Prostate gland (tissue), 2 donors: Measurements from ENCODE around the gene KDM4C. TPM values are rescaled to one million over a fixed set of nuclear protein-coding genes. Genes with fewer than 3 reads are reported as not detected.

ENCODE experiments used
- DNase-seq: peaks from one replicate; pipeline ENCODE4 v3.0.0-alpha.2; 2019; ENCODE audit warnings: low spot score
- H3K27ac ChIP-seq, 2 donors: fragments of 200-600 bp; sonication (generic); 2 replicates each; pipeline ENCODE4 v1.5.1; 2017 to 2019
- H3K27me3 ChIP-seq: fragments of 200-600 bp; sonication (generic); replicated peaks from 2 replicates; pipeline ENCODE4 v1.5.1; 2019; ENCODE audit not compliant: insufficient read depth
- H3K36me3 ChIP-seq, 2 donors: fragments of 200-600 bp; sonication (generic); 1 replicate in 1 of 2; 2 replicates in 1 of 2; pipeline versions ENCODE4 v1.5.1 to v1.8.1; 2017 to 2019
- H3K4me1 ChIP-seq: fragments of 200-600 bp; sonication (generic); replicated peaks from 2 replicates; pipeline ENCODE4 v1.5.1; 2019
- H3K4me3 ChIP-seq, 2 donors: fragments of 200-600 bp; sonication (generic); 2 replicates each; pipeline ENCODE4 v1.5.1; 2017 to 2019
- H3K9me3 ChIP-seq: fragments of 200-600 bp; sonication (generic); 2 replicates; pipeline ENCODE4 v1.5.1; 2017
- POLR2A ChIP-seq: fragments of 450-650 bp; IDR thresholded peaks from one replicate; pipeline ENCODE4 v1.6.1; 2016; ENCODE audit warnings: antibody characterized with exemption, mild to moderate bottlenecking
- POLR2AphosphoS5 ChIP-seq: sonication (generic); formaldehyde crosslinking; IDR thresholded peaks from one replicate; pipeline ENCODE4 v1.6.1; 2017; ENCODE audit warnings: antibody characterized with exemption
- WGBS: methylation state at CpG from one replicate; pipeline ENCODE4 v1.1.5; 2018; 5-methylcytosine and 5-hydroxymethylcytosine counted together
- intact Hi-C: fragments of 100-400 bp; cut with DNase I; formaldehyde crosslinking; loops from one replicate; pipeline ENCODE4 v1.14.2; 2022
- total RNA-seq, 2 donors: library from RNA; depleted of rRNA; stranded (reverse); fragments of >200 nt; gene quantifications; one replicate each; pipeline ENCODE4 v1.1.0, GENCODE V29; 2016
- TF ChIP-seq, protein P1 (sequence below), 4 experiments: fragments of 200-600 bp in 2 of 4; fragments of 450-650 bp in 2 of 4; sonication (generic) in 2 of 4; IDR thresholded peaks; 1 replicate in 3 of 4; 2 replicates in 1 of 4; pipeline ENCODE4 v1.5.1; 2016 to 2019; ENCODE audit warnings: antibody characterized with exemption in 4 of 4, mild to moderate bottlenecking in 2 of 4, moderate library complexity in 2 of 4

Gene KDM4C
- total RNA-seq, 2 donors from 2014 or later, result 18.1 to 27.7 TPM

DNA sequence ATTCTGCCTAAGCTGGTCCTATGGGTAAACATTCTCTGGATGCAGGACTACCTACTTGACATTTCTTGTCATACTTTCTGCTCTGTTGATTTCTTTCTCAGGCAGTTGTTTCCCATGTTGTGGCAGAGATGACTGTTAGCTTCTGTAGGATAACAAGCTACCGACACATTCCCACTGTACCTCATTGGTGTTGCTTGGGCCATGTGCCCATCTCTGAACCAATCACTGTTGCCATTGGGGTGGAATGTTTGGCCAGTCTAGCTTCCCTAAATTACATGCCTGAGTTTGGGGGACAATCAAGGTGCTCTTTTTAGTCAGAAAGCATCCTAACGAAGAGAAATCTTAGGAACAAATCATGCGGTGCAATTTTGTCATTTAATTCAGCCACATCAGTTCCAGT is 212.0 kb downstream of the KDM4C start:
- Histone ChIP-seq H3K4me3 (no peak overlapping the region), H3K4me1 (no peaks in the 10 kb centered on the region), H3K36me3 (no peaks in the 10 kb centered on the region), H3K27me3 (no peaks in the 10 kb centered on the region), H3K9me3 (no peaks in the 10 kb centered on the region), H3K27ac (no peak overlapping the region)
- TF ChIP-seq POLR2A (no peak), POLR2AphosphoS5 (no peak)
- TF ChIP-seq, protein P1, sequence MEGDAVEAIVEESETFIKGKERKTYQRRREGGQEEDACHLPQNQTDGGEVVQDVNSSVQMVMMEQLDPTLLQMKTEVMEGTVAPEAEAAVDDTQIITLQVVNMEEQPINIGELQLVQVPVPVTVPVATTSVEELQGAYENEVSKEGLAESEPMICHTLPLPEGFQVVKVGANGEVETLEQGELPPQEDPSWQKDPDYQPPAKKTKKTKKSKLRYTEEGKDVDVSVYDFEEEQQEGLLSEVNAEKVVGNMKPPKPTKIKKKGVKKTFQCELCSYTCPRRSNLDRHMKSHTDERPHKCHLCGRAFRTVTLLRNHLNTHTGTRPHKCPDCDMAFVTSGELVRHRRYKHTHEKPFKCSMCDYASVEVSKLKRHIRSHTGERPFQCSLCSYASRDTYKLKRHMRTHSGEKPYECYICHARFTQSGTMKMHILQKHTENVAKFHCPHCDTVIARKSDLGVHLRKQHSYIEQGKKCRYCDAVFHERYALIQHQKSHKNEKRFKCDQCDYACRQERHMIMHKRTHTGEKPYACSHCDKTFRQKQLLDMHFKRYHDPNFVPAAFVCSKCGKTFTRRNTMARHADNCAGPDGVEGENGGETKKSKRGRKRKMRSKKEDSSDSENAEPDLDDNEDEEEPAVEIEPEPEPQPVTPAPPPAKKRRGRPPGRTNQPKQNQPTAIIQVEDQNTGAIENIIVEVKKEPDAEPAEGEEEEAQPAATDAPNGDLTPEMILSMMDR (IDR thresholded peaks at IDR 0.05), result no peak
- no peak for DNase-seq
- intact Hi-C loops, result no loop called here
- WGBS, result 93% methylated on average over 3 of the region's 3 CpGs

DNA sequence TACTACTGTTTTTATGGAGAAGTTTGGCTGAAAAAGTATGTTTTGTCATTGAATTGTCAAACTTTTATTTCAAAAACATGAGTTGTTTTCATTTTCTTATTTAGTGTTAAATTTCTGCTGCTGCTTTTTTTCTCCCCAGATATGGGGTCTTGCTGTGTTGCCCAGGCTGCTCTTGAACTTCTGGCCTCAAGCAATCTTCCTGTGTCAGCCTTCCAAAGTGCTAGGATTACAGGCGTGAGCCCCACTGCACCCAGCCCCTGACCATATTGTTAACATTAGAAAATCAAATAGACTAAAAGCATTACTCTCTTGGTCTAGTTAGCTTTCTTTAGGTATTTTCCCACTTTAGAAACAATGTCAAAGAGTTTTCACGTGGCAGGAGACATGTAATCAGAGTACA is 215.3 kb downstream of the KDM4C start:
- intact Hi-C loops, result no loop called here
- H3K36me3 ChIP-seq, result no peaks in the 10 kb centered on the region
- no peaks in the 10 kb centered on the region for H3K4me1 ChIP-seq
- H3K27ac ChIP-seq, result no peak overlapping the region
- no peak for TF ChIP-seq POLR2AphosphoS5
- no peak for DNase-seq
- no peak overlapping the region for H3K4me3 ChIP-seq
- no peaks in the 10 kb centered on the region for H3K27me3 ChIP-seq
- WGBS, result 88% methylated on average over 2 of the region's 2 CpGs
- no peaks in the 10 kb centered on the region for H3K9me3 ChIP-seq

DNA sequence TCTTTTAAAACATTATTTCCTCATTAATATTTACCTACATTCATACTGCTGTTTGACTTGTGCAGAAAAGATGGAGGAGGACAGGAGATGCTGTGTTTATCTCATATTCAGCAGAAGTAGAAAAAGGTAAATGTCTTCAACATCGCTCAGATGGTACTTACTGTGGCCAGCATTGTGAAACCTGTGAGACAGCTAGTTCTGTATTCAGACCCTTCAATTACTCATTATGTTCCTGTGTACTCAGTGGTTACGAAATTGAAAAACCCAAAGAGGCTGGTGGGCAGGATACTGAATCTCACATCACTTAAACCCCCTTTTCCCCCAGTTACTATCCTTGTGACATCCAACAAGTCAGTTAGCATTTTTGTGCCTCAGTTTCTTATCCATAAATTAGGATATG is 216.0 kb downstream of the KDM4C start:
- Histone ChIP-seq H3K4me1 (no peaks in the 10 kb centered on the region), H3K36me3 (no peaks in the 10 kb centered on the region), H3K9me3 (no peaks in the 10 kb centered on the region), H3K4me3 (no peak overlapping the region), H3K27me3 (no peaks in the 10 kb centered on the region), H3K27ac (no peak overlapping the region)
- intact Hi-C loops, result no loop called here
- DNase-seq, result no peak
- TF ChIP-seq, protein P1 (IDR thresholded peaks at IDR 0.05), result no peak
- TF ChIP-seq POLR2A (no peak), POLR2AphosphoS5 (no peak)
- 93% methylated on average over 2 of the region's 2 CpGs for WGBS

DNA sequence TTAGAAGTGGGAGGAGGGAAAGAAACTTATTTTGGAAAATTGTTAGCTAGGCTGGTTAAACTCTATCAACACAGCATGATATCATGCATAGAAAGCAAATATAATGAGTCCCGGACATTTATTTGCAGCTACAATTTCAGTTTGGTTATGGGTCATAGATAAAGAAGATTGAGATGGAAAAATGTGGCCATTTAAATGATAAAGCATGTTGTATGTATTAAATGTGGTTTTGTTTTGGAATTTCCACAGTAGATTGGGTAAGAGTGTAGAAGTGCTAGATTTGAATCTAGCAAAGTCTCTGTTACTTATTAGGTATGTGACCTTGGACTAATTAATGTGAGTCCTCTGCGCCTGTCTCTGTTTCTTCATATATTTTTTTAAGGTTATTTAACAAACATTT is 217.4 kb downstream of the KDM4C start:
- H3K36me3 ChIP-seq, result no peaks in the 10 kb centered on the region
- H3K4me3 ChIP-seq, result no peak overlapping the region
- H3K27me3 ChIP-seq, result no peaks in the 10 kb centered on the region
- TF ChIP-seq, protein P1 (IDR thresholded peaks at IDR 0.05), result no peak
- no peak for TF ChIP-seq POLR2AphosphoS5
- TF ChIP-seq POLR2A, result no peak
- no peak overlapping the region for H3K27ac ChIP-seq
- no peak for DNase-seq
- intact Hi-C loops, result no loop called here
- no peaks in the 10 kb centered on the region for H3K4me1 ChIP-seq
- no peaks in the 10 kb centered on the region for H3K9me3 ChIP-seq
- WGBS, result 72% methylated on average over 2 of the region's 2 CpGs

- Histone ChIP-seq H3K36me3 (no peaks in the 10 kb centered on the region), H3K9me3 (no peaks in the 10 kb centered on the region), H3K4me1 (no peaks in the 10 kb centered on the region), H3K27ac (no peak overlapping the region), H3K4me3 (no peak overlapping the region), H3K27me3 (no peaks in the 10 kb centered on the region)
- TF ChIP-seq, protein P1 (IDR thresholded peaks at IDR 0.05), result no peak
- no peak for TF ChIP-seq POLR2AphosphoS5
- no peak for TF ChIP-seq POLR2A
- 100% methylated on average over 1 of the region's 1 CpG for WGBS
- intact Hi-C loops, result no loop called here
- DNase-seq, result no peak
Measured at GRCh38 chr9:6977761-6978160, 220.0 kb downstream of the KDM4C start.
